HEK293T (cell line): Measurements from ENCODE around the gene DLX4.

Experiments
- CTCF ChIA-PET: fragments of 350-600 bp; formaldehyde crosslinking; extraction: SDS; loops from one replicate; lab custom pipeline; 2021; ENCODE audit warnings: antibody characterized with exemption, inconsistent platforms; lab: Yijun Ruan, JAX
- POLR2A ChIA-PET: fragments of 350-600 bp; formaldehyde crosslinking; extraction: SDS; loops from one replicate; lab custom pipeline; 2020; ENCODE audit warnings: antibody characterized with exemption, inconsistent platforms; lab: Yijun Ruan, JAX
- DNase-seq: peaks from one replicate; pipeline ENCODE4 v3.0.0; 2012; ENCODE audit warnings: mixed read lengths; ENCODE audit errors: extremely low spot score
- ARNT ChIP-seq: fragments of 450-650 bp; IDR thresholded peaks from 2 replicates; pipeline ENCODE4 v1.6.1; 2017; ENCODE audit warnings: mild to moderate bottlenecking
- BHLHE40 ChIP-seq: fragments of 450-650 bp; IDR thresholded peaks from 2 replicates; pipeline ENCODE4 v1.6.1; 2016; ENCODE audit warnings: mild to moderate bottlenecking, moderate library complexity, borderline replicate concordance
- CTBP1 ChIP-seq: fragments of 450-650 bp; IDR thresholded peaks from 2 replicates; pipeline ENCODE4 v1.6.1; 2016; ENCODE audit warnings: borderline replicate concordance
- ELF4 ChIP-seq: fragments of 450-650 bp; IDR thresholded peaks from 2 replicates; pipeline ENCODE4 v1.6.1; 2017; ENCODE audit warnings: antibody characterized with exemption
- FOXA1 ChIP-seq: fragments of 450-650 bp; IDR thresholded peaks from 2 replicates; pipeline ENCODE4 v1.6.1; 2016; ENCODE audit warnings: mild to moderate bottlenecking
- FOXK2 ChIP-seq: fragments of 450-650 bp; IDR thresholded peaks from 2 replicates; pipeline ENCODE4 v1.6.1; 2016; ENCODE audit warnings: mild to moderate bottlenecking
- FOXM1 ChIP-seq: fragments of 450-650 bp; IDR thresholded peaks from 2 replicates; pipeline ENCODE4 v1.6.1; 2017; ENCODE audit warnings: mild to moderate bottlenecking, borderline replicate concordance
- HDGF ChIP-seq: fragments of 450-650 bp; IDR thresholded peaks from 2 replicates; pipeline ENCODE4 v1.6.1; 2017; ENCODE audit warnings: antibody characterized with exemption, borderline replicate concordance
- L3MBTL2 ChIP-seq: fragments of 450-650 bp; conservative IDR thresholded peaks from 2 replicates; pipeline ENCODE4 v1.6.1; 2016; ENCODE audit warnings: mild to moderate bottlenecking
- LEF1 ChIP-seq: fragments of 450-650 bp; IDR thresholded peaks from 2 replicates; pipeline ENCODE4 v1.6.1; 2017; ENCODE audit warnings: mild to moderate bottlenecking, borderline replicate concordance
- NFRKB ChIP-seq: fragments of 450-650 bp; IDR thresholded peaks from 2 replicates; pipeline ENCODE4 v1.6.1; 2016; ENCODE audit warnings: mild to moderate bottlenecking, moderate library complexity
- PKNOX1 ChIP-seq: fragments of 450-650 bp; IDR thresholded peaks from 2 replicates; pipeline ENCODE4 v1.6.1; 2016
- SP1 ChIP-seq: fragments of 450-650 bp; IDR thresholded peaks from 2 replicates; pipeline ENCODE4 v1.6.1; 2017
- SUZ12 ChIP-seq: fragments of 450-650 bp; IDR thresholded peaks from 2 replicates; pipeline ENCODE4 v1.6.1; 2016; ENCODE audit warnings: mild to moderate bottlenecking
- TARDBP ChIP-seq: fragments of 450-650 bp; IDR thresholded peaks from 2 replicates; pipeline ENCODE4 v1.6.1; 2016
- ZNF384 ChIP-seq: fragments of 450-650 bp; IDR thresholded peaks from 2 replicates; pipeline ENCODE4 v1.6.1; 2016

Gene DLX4

DNA sequence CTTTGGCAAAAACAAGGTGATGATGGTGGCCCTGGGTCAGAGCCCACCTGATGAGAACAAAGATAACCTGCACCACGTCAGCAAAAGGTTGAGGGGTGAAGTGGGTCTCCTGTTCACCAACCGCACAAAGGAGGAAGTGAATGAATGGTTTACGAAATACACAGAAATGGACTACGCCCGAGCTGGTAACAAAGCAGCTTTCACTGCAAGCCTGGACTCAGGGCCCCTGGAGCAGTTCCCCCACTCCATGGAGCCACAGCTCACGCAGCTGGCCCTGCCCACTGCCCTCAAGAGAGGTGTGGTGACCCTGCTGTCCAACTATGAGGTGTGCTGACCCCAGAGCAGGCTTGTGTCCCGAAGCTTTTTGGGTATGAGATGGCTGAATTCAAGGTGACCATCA, 29.7 kb upstream of the DLX4 start:
- TF ChIP-seq L3MBTL2 (no peak), LEF1 (no peak), FOXK2 (no peak), ELF4 (no peak), PKNOX1 (no peak), HDGF (no peak), CTBP1 (no peak), ARNT (no peak), SP1 (no peak), NFRKB (no peak)
- DNase-seq, result no peak
- POLR2A ChIA-PET, result interaction anchor here (0.8 kb wide), 1 partner anchor 27 kb away, joined by 3 read pairs; no protein-coding TSS in a partner anchor
- CTCF ChIA-PET, result interaction anchor here (0.8 kb wide), 1 partner anchor 13 kb away, joined by 3 read pairs; no protein-coding TSS in a partner anchor

DNA sequence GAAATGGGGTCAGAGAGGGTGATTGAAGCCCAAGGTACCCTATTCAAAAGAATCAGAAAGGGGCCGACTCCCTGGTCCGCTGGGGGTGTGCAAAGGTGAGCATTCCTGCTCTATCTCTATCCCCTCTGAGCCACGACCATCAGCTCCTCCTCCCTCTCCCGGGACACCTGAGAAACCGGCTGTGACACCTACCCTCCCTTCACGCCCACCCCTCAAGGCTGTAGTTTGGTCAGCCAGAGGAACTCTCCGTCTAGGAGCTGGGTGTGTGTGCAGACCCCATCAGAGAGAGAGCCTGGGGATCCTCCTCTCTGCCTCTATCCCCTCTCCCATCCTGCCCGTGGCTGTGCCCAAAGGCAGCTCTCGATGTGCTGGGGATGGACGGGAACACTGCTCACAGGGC, 27.6 kb upstream of the DLX4 start:
- ChIA-PET CTCF (interaction anchor here (0.6 to 2.6 kb wide), 3 partner anchors 10 to 65 kb away, joined by 3 to 23 read pairs (median 3); no protein-coding TSS in a partner anchor), POLR2A (interaction anchor here (1.0 kb wide), 1 partner anchor 16 kb away, joined by 3 read pairs; no protein-coding TSS in a partner anchor)
- no peak for DNase-seq
- TF ChIP-seq SP1, result no peak
- TF ChIP-seq ARNT, result no peak
- TF ChIP-seq FOXA1, result no peak
- TF ChIP-seq TARDBP, result no peak
- TF ChIP-seq FOXK2, result no peak
- TF ChIP-seq NFRKB, result no peak
- TF ChIP-seq FOXM1, result no peak
- TF ChIP-seq LEF1, result no peak
- no peak for TF ChIP-seq ELF4
- no peak for TF ChIP-seq ZNF384
- TF ChIP-seq SUZ12, result no peak
- no peak for TF ChIP-seq L3MBTL2
- no peak for TF ChIP-seq HDGF
- TF ChIP-seq BHLHE40, result no peak
- TF ChIP-seq PKNOX1, result no peak
- TF ChIP-seq CTBP1, result no peak

- POLR2A ChIA-PET, result no interaction called here
- DNase-seq, result no peak
- no peak for TF ChIP-seq HDGF
- no peak for TF ChIP-seq ZNF384
- CTCF ChIA-PET, result interaction anchor here (2.9 kb wide), 1 partner anchor 10 kb away, joined by 14 read pairs; no protein-coding TSS in a partner anchor
Measured at GRCh38 chr17:49942947-49943346, 26.0 kb upstream of the DLX4 start.

GRCh38 chr17:49944273-49944870, 24.6 kb upstream of the DLX4 start:
- ChIA-PET CTCF (interaction anchor here (2.9 kb wide), 1 partner anchor 8 kb away, joined by 14 read pairs; no protein-coding TSS in a partner anchor), POLR2A (no interaction called here)
- TF ChIP-seq FOXK2 (no peak), FOXA1 (no peak), ELF4 (no peak)
- no peak for DNase-seq

DNA sequence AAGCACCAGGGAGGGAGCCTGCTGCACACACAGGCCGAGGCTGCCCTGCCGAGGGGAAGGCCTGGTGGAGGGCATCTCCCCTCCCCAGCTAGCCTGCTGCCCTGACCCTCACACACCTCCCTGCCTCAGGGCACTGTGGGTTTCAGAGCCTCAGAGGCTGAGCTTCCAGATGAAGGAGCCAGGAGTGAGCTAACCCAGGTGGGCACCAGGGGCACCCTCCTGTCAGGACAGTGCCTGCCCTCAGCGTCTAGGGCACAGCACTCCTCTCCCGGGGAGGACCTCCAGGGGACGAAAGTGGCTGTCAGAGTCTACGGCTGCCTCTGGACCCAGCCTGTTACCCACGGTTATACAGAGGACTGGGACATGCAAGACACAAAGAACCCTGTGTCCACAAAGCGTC, 22.8 kb upstream of the DLX4 start:
- CTCF ChIA-PET, result interaction anchor here (0.6 to 2.0 kb wide), 3 partner anchors 10 to 416 kb away, joined by 3 to 5 read pairs (median 4); no protein-coding TSS in a partner anchor
- DNase-seq, result no peak
- POLR2A ChIA-PET, result no interaction called here
- no peak for TF ChIP-seq PKNOX1
- TF ChIP-seq LEF1, result no peak
- no peak for TF ChIP-seq ZNF384
- TF ChIP-seq NFRKB, result no peak
- no peak for TF ChIP-seq FOXK2
- no peak for TF ChIP-seq BHLHE40
- no peak for TF ChIP-seq FOXA1
- no peak for TF ChIP-seq CTBP1
- no peak for TF ChIP-seq FOXM1
- no peak for TF ChIP-seq SUZ12
- no peak for TF ChIP-seq SP1
- TF ChIP-seq ARNT, result no peak
- no peak for TF ChIP-seq L3MBTL2

DNA sequence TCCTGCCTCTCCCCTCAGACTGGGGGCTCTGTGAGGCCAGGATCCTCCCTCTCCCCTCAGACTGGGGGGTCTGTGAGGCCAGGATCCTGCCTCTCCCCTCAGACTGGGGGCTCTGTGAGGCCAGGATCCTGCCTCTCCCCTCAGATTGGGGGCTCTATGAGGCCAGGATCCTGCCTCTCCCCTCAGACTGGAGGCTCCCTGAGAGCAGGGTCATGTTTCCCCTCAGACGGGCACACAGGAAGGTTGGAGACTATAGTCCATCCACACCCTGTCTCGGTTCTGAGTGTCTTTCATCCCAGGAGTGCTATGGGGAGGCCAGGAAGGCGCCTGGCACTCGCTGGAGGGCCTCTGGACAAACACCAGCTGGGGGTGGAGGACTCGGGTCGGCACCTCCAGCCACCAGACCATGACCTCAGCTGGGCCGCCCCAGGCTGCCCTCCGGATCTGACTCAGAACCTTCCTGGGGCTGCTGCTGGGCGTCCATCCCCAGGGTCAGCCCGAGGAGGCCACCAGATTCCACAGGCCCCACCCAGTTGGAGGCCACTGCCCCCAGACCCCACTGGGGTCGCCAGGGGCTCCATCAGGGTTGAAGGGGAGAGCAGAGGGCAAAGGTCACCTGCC, 21.9 kb upstream of the DLX4 start:
- no peak for TF ChIP-seq FOXM1
- no peak for TF ChIP-seq ZNF384
- no peak for TF ChIP-seq LEF1
- no peak for TF ChIP-seq TARDBP
- TF ChIP-seq SUZ12, result no peak
- TF ChIP-seq ARNT, result no peak
- TF ChIP-seq PKNOX1, result no peak
- no peak for TF ChIP-seq NFRKB
- TF ChIP-seq FOXK2, result no peak
- no peak for DNase-seq
- POLR2A ChIA-PET, result no interaction called here
- CTCF ChIA-PET, result interaction anchor here (0.6 to 2.0 kb wide), 3 partner anchors 8 to 50 kb away, joined by 4 to 5 read pairs (median 5); no protein-coding TSS in a partner anchor
